ENCODE measurements around the gene C15orf62. TPM values are rescaled to one million over a fixed set of nuclear protein-coding genes. Genes with fewer than 3 reads are reported as not detected.
A peak's percentile ranks its signal among the peaks of the same experiment; 100 is the strongest.

Gene C15orf62
- total RNA-seq, 1 experiment from 2014 or later = 0.72 TPM

GRCh38 chr15:40792394-40792793 lies 22.6 kb downstream of the C15orf62 start:
- no peak overlapping the region; the same call in 1 of the 2 replicates for H3K27ac Mint-ChIP-seq

GRCh38 chr15:40793216-40793989 lies 23.6 kb downstream of the C15orf62 start:
- peaks cover 10% of the 10 kb centered on the region for H3K36me3 Mint-ChIP-seq
- ATAC-seq = no peak
- no peak for TF ChIP-seq SP1 (CRISPR knock-in tag; conservative IDR thresholded peaks at IDR 0.05)
- no peak for TF ChIP-seq GTF2I (CRISPR knock-in tag; conservative IDR thresholded peaks at IDR 0.05)
- TF ChIP-seq ZBTB43 (CRISPR knock-in tag; IDR thresholded peaks at IDR 0.05) = no peak
- TF ChIP-seq TCF7 (CRISPR knock-in tag; IDR thresholded peaks at IDR 0.05; ENCODE audit: low read depth) = no peak
- DNase-seq (ENCODE audit: low spot score) = no peak
- H3K9me3 Mint-ChIP-seq = no peaks in the 10 kb centered on the region
- H3K27me3 Mint-ChIP-seq (ENCODE audit: low read depth) = no peaks in the 10 kb centered on the region
- peak overlapping the region; percentile 2; the same call in 1 of the 2 replicates for H3K27ac Mint-ChIP-seq
- H3K4me1 Mint-ChIP-seq = peaks cover 46% of the 10 kb centered on the region
- CTCF ChIA-PET = interaction anchor here (1.0 kb wide), 1 partner anchor 22 kb away, joined by 3 read pairs; no protein-coding TSS in a partner anchor
- no peak overlapping the region for H3K4me3 Mint-ChIP-seq
- POLR2A ChIA-PET = interaction anchor here (0.6 kb wide), 1 partner anchor 8 kb away, joined by 3 read pairs; no protein-coding TSS in a partner anchor

More at GRCh38 chr15:40792394-40792793, 22.6 kb downstream of the C15orf62 start:
- no peak overlapping the region for H3K4me3 Mint-ChIP-seq
- ATAC-seq (no peak), DNase-seq (ENCODE audit: low spot score) (no peak)
- CTCF ChIA-PET = interaction anchor here (0.7 to 1.0 kb wide), 3 partner anchors 14 to 103 kb away, joined by 3 read pairs; partner anchors contain the start of genes DNAJC17 and ZFYVE19
- TF ChIP-seq ZNF121 (CRISPR knock-in tag; IDR thresholded peaks at IDR 0.05) = peak; percentile 82
- no peak for TF ChIP-seq E2F1 (CRISPR knock-in tag; IDR thresholded peaks at IDR 0.05)
- POLR2A ChIA-PET = interaction anchor here (0.6 kb wide), 1 partner anchor 9 kb away, joined by 3 read pairs; no protein-coding TSS in a partner anchor
- no peaks in the 10 kb centered on the region for H3K27me3 Mint-ChIP-seq (ENCODE audit: low read depth)
- H3K4me1 Mint-ChIP-seq = peaks cover 48% of the 10 kb centered on the region
- H3K9me3 Mint-ChIP-seq = no peaks in the 10 kb centered on the region
- peaks cover 10% of the 10 kb centered on the region for H3K36me3 Mint-ChIP-seq

GRCh38 chr15:40796041-40796440 lies 26.3 kb downstream of the C15orf62 start:
- no peak for DNase-seq (ENCODE audit: low spot score)
- ChIA-PET CTCF (no interaction called here), POLR2A (interaction anchor here (1.3 kb wide), 1 partner anchor 8 kb away, joined by 7 read pairs; no protein-coding TSS in a partner anchor)
- Mint-ChIP-seq H3K4me3 (no peak overlapping the region), H3K4me1 (peaks cover 57% of the 10 kb centered on the region), H3K36me3 (peaks cover 12% of the 10 kb centered on the region), H3K27ac (peak overlapping the region; percentile 87), H3K9me3 (no peaks in the 10 kb centered on the region), H3K27me3 (ENCODE audit: low read depth) (no peaks in the 10 kb centered on the region)
- TF ChIP-seq ZNF423 (CRISPR knock-in tag; IDR thresholded peaks at IDR 0.05) (no peak), GTF2I (CRISPR knock-in tag; conservative IDR thresholded peaks at IDR 0.05) (no peak), ZNF281 (CRISPR knock-in tag; IDR thresholded peaks at IDR 0.05) (no peak), ZNF121 (CRISPR knock-in tag; IDR thresholded peaks at IDR 0.05) (no peak), FOXP1 (CRISPR knock-in tag; IDR thresholded peaks at IDR 0.05; ENCODE audit: borderline replicate concordance) (no peak)
- no peak for ATAC-seq

GRCh38 chr15:40796512-40796911 lies 26.7 kb downstream of the C15orf62 start:
- peaks cover 15% of the 10 kb centered on the region for H3K36me3 Mint-ChIP-seq
- no peak for DNase-seq (ENCODE audit: low spot score)
- POLR2A ChIA-PET = interaction anchor here (1.3 kb wide), 1 partner anchor 9 kb away, joined by 7 read pairs; no protein-coding TSS in a partner anchor
- H3K27me3 Mint-ChIP-seq (ENCODE audit: low read depth) = no peaks in the 10 kb centered on the region
- CTCF ChIA-PET = interaction anchor here (1.2 kb wide), 1 partner anchor 9 kb away, joined by 4 read pairs; no protein-coding TSS in a partner anchor
- peak overlapping the region; percentile 87 for H3K27ac Mint-ChIP-seq
- ATAC-seq = no peak
- H3K4me1 Mint-ChIP-seq = peaks cover 58% of the 10 kb centered on the region
- H3K9me3 Mint-ChIP-seq = no peaks in the 10 kb centered on the region
- H3K4me3 Mint-ChIP-seq = no peak overlapping the region
- no peak for TF ChIP-seq FOXK1 (CRISPR knock-in tag; IDR thresholded peaks at IDR 0.05)
- TF ChIP-seq SMAD3 (CRISPR knock-in tag; IDR thresholded peaks at IDR 0.05; ENCODE audit: borderline replicate concordance) = no peak
- TF ChIP-seq NR3C1 (CRISPR knock-in tag; conservative IDR thresholded peaks at IDR 0.05; ENCODE audit: low read depth) = no peak
- TF ChIP-seq ZNF121 (CRISPR knock-in tag; IDR thresholded peaks at IDR 0.05) = no peak
- TF ChIP-seq FOXP4 (CRISPR knock-in tag; IDR thresholded peaks at IDR 0.05) = no peak
- no peak for TF ChIP-seq CBFB (CRISPR knock-in tag; IDR thresholded peaks at IDR 0.05; ENCODE audit: low read depth)
- TF ChIP-seq ZBTB21 (CRISPR knock-in tag; IDR thresholded peaks at IDR 0.05; ENCODE audit: borderline replicate concordance) = no peak
- TF ChIP-seq TCF7 (CRISPR knock-in tag; IDR thresholded peaks at IDR 0.05; ENCODE audit: low read depth) = no peak
